DOHH2 (cell line): ENCODE results near the gene STARD10.

Experiments used
- EZH2phosphoT487 ChIP-seq: fragments of 200-600 bp; sonication (generic); IDR thresholded peaks from 2 replicates; pipeline ENCODE4 v1.6.1; 2017; ENCODE audit warnings: borderline replicate concordance, mild to moderate bottlenecking, antibody characterized with exemption, low read length, moderate library complexity, mixed read lengths
- TF ChIP-seq, protein P1 (sequence below): fragments of 200-600 bp; sonication (generic); IDR thresholded peaks from one replicate; pipeline ENCODE4 v1.5.1; 2014; ENCODE audit warnings: antibody characterized with exemption, mild to moderate bottlenecking, low read depth, low read length; ENCODE audit not compliant: poor library complexity, severe bottlenecking

DNA sequence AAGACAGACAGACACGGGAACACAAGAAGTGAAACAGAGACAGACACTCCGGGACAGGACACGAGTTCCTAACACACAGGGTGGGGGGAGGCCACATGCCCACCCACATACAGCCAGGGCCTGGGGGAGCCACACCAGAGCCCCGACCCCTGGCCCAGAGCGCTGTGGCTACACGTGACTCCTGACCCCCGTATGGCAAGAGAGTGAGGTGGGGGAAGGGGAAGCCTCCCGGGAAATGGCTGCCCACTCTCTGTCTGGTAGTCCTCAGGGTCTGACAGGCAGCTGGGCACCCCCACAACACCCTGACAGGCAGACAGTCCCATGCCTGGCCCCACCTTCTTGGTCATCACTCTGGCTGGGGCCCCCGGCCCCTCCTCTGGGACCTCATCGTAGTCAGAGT, 81.0 kb downstream of the STARD10 start:
- TF ChIP-seq EZH2phosphoT487 = no peak
- TF ChIP-seq, protein P1, sequence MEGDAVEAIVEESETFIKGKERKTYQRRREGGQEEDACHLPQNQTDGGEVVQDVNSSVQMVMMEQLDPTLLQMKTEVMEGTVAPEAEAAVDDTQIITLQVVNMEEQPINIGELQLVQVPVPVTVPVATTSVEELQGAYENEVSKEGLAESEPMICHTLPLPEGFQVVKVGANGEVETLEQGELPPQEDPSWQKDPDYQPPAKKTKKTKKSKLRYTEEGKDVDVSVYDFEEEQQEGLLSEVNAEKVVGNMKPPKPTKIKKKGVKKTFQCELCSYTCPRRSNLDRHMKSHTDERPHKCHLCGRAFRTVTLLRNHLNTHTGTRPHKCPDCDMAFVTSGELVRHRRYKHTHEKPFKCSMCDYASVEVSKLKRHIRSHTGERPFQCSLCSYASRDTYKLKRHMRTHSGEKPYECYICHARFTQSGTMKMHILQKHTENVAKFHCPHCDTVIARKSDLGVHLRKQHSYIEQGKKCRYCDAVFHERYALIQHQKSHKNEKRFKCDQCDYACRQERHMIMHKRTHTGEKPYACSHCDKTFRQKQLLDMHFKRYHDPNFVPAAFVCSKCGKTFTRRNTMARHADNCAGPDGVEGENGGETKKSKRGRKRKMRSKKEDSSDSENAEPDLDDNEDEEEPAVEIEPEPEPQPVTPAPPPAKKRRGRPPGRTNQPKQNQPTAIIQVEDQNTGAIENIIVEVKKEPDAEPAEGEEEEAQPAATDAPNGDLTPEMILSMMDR = no peak
